ENCODE data around the gene DNAAF8. TPM values are rescaled to one million over a fixed set of nuclear protein-coding genes. Genes with fewer than 3 reads are reported as not detected.

The DNAAF8 gene
- total and polyA plus RNA-seq, 12 donors, result 0.30 to 3.3 (median 1.5) TPM

DNA sequence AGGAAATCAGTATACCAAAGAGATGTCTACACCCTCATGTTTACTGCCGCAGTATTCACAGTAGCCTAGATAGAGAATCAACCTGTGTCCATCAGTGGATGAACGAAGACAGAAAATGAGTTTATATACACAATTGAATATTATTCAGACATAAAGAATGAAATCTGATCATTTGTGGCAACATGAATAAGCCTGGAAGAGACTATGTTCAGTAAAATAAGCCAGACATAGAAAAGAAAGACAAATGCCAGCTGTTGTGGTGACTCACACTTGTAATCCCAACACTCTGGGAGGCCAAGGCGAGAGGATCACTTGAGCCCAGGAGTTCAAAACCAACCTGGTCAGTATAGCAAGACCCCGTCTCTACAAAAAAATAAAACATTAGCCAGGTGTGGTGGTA, 24.9 kb upstream of the DNAAF8 start:
- Histone ChIP-seq H3K4me3 (no peak overlapping the region), H3K27me3 (no peaks in the 10 kb centered on the region), H3K36me3 (replicated peaks in 1 of 2) (peaks cover 0 to 42% of the 10 kb centered on the region in 2 donors), H3K4me1 (replicated peaks in 1 of 2) (no peaks in the 10 kb centered on the region), H3K9me3 (replicated peaks in 1 of 3) (no peaks in the 10 kb centered on the region), H3K27ac (no peak overlapping the region)
- no peak for DNase-seq
- intact Hi-C loops (cut with DNase I), result no loop called here
- WGBS, 4 donors, result 97 to 100% (median 97%) methylated on average over 4 of the region's 4 CpGs
- TF ChIP-seq, protein P1, sequence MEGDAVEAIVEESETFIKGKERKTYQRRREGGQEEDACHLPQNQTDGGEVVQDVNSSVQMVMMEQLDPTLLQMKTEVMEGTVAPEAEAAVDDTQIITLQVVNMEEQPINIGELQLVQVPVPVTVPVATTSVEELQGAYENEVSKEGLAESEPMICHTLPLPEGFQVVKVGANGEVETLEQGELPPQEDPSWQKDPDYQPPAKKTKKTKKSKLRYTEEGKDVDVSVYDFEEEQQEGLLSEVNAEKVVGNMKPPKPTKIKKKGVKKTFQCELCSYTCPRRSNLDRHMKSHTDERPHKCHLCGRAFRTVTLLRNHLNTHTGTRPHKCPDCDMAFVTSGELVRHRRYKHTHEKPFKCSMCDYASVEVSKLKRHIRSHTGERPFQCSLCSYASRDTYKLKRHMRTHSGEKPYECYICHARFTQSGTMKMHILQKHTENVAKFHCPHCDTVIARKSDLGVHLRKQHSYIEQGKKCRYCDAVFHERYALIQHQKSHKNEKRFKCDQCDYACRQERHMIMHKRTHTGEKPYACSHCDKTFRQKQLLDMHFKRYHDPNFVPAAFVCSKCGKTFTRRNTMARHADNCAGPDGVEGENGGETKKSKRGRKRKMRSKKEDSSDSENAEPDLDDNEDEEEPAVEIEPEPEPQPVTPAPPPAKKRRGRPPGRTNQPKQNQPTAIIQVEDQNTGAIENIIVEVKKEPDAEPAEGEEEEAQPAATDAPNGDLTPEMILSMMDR (IDR thresholded peaks at IDR 0.05), result no peak
- no peak for TF ChIP-seq POLR2A (IDR thresholded peaks at IDR 0.05)

DNA sequence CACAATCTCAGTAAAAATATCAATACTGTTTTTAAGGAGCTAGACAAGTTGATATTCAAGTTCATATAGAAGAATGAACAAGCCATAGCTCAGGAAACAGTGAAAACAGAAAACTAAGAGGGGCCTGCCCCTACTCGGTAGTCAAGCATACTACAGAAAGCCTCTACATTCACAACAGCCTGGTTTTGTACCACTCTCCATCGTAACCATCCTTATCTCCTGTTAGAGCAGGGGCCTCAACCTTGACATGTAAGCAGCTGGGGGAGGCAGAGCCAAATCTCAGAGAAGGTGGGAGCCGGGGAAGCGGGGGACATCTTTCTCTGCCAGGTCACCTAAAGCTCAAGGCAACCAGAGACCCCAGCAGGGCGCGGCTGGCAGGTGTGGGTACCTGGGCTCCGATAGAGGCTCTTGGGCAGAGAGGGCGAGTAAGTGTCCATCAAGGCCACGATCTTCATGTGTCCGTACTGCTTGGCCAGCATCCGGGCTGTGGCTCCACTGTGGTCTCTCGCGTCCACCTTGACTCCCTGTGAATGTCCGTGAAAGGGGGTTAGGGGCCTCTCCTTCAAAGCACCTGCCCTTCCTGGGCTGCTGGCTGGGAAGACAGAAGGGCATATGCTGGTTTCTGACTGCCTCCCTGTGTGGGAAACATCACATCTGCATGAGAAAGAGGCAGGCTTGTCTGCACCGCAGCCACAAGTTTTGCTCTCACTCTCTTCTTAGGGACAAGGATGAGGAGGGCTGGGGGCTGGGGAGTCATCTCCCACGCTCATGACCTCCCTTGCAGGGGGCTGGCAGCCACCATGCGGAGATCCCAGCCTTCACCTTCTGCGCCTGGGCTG, 20.5 kb upstream of the DNAAF8 start:
- no peaks in the 10 kb centered on the region for H3K9me3 ChIP-seq (replicated peaks in 1 of 3)
- no peaks in the 10 kb centered on the region for H3K27me3 ChIP-seq
- peaks cover 0 to 39% of the 10 kb centered on the region in 2 donors for H3K36me3 ChIP-seq (replicated peaks in 1 of 2)
- no peaks in the 10 kb centered on the region for H3K4me1 ChIP-seq (replicated peaks in 1 of 2)
- no peak overlapping the region for H3K4me3 ChIP-seq
- DNase-seq, result no peak
- intact Hi-C loops (cut with DNase I), result no loop called here
- 81 to 85% (median 82%) methylated on average over 16 to 18 of the region's 18 CpGs for WGBS, 4 donors
- no peak overlapping the region for H3K27ac ChIP-seq
- TF ChIP-seq, protein P1 (IDR thresholded peaks at IDR 0.05), result no peak
- TF ChIP-seq POLR2A (IDR thresholded peaks at IDR 0.05), result no peak

DNA sequence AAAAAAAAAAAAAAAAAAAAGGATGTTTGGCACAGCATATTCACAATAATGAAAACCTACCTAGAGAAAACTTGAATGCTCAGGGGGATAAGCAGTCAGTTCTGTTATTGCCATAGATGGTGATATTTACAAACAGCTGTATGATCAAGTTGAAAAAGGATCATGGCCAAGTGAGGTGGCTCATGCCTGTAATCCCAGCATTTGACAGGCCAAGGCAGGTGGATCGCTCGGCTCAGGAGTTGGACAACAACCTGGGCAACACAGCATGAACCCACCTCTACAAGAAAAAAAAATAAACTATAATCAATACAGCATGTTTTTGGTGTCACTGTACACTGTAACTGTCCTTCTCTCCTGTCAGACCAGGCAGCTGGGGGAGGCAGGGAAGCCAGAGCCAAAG, 19.3 kb upstream of the DNAAF8 start:
- peaks cover 0 to 33% of the 10 kb centered on the region in 2 donors for H3K36me3 ChIP-seq (replicated peaks in 1 of 2)
- H3K27me3 ChIP-seq, result no peaks in the 10 kb centered on the region
- no peak overlapping the region for H3K27ac ChIP-seq
- H3K4me1 ChIP-seq (replicated peaks in 1 of 2), result no peaks in the 10 kb centered on the region
- WGBS, 4 donors, result 90 to 100% (median 97%) methylated on average over 2 of the region's 2 CpGs
- intact Hi-C loops (cut with DNase I), result no loop called here
- DNase-seq, result no peak
- no peak overlapping the region for H3K4me3 ChIP-seq
- no peak for TF ChIP-seq POLR2A (IDR thresholded peaks at IDR 0.05)
- TF ChIP-seq, protein P1 (IDR thresholded peaks at IDR 0.05), result no peak
- no peaks in the 10 kb centered on the region for H3K9me3 ChIP-seq (replicated peaks in 1 of 3)

DNA sequence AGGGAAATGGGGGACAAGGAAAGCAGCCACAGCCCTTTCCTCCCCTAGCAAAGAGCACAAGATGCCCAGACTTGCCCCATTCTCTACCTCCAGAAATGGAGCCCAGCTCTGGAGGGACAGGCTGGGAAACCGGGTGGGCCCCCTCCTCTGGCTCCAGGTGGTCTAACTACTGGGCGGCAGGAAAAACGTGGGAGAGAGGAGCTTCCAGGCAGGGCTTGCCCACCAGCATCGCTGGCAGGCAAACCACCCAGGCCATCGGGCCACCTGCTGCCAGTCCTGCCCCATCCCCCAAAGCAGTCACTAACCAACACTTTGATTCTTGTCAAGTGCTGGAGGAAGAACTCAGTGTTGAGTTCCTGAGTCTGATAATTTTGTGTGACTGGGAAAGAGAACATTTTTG, 15.9 kb upstream of the DNAAF8 start:
- Histone ChIP-seq H3K4me1 (replicated peaks in 1 of 2) (no peaks in the 10 kb centered on the region), H3K9me3 (replicated peaks in 1 of 3) (no peaks in the 10 kb centered on the region), H3K4me3 (no peak overlapping the region), H3K27ac (no peak overlapping the region), H3K27me3 (no peaks in the 10 kb centered on the region), H3K36me3 (replicated peaks in 1 of 2) (peaks cover 0 to 18% of the 10 kb centered on the region in 2 donors)
- TF ChIP-seq, protein P1 (IDR thresholded peaks at IDR 0.05), result no peak
- no peak for TF ChIP-seq POLR2A (IDR thresholded peaks at IDR 0.05)
- intact Hi-C loops (cut with DNase I), result no loop called here
- WGBS, 4 donors, result 73 to 92% (median 81%) methylated on average over 2 to 5 of the region's 5 CpGs
- no peak for DNase-seq

All from adrenal gland (tissue), 12 donors.